Activated naive CD4-positive, alpha-beta T cell treated with anti-CD3 and anti-CD28 coated beads, Interleukin-2, amount 50 U/mL, for 24 hours (primary cell): Measurements from ENCODE around the gene ZNF57.
"Not testable (repeated sequence)": the region's sequence is repeated elsewhere in the genome, so short reads cannot be mapped to it uniquely, and the experiment has no call there.

Experiments used
- H3K27ac Mint-ChIP-seq: one replicate; pipeline ENCODE4 v1.8.0; 2021; ENCODE audit warnings: mild to moderate bottlenecking, mixed read lengths
- H3K27me3 Mint-ChIP-seq: one replicate; pipeline ENCODE4 v1.8.0; 2021; ENCODE audit warnings: mixed read lengths
- H3K36me3 Mint-ChIP-seq: one replicate; pipeline ENCODE4 v1.8.0; 2021; ENCODE audit warnings: mixed read lengths
- H3K4me1 Mint-ChIP-seq: one replicate; pipeline ENCODE4 v1.8.0; 2021; ENCODE audit warnings: mixed read lengths
- H3K4me3 Mint-ChIP-seq: one replicate; pipeline ENCODE4 v1.8.0; 2021; ENCODE audit warnings: mild to moderate bottlenecking, mixed read lengths
- H3K9me3 Mint-ChIP-seq: one replicate; pipeline ENCODE4 v1.8.0; 2021; ENCODE audit warnings: mixed read lengths

Gene ZNF57

DNA sequence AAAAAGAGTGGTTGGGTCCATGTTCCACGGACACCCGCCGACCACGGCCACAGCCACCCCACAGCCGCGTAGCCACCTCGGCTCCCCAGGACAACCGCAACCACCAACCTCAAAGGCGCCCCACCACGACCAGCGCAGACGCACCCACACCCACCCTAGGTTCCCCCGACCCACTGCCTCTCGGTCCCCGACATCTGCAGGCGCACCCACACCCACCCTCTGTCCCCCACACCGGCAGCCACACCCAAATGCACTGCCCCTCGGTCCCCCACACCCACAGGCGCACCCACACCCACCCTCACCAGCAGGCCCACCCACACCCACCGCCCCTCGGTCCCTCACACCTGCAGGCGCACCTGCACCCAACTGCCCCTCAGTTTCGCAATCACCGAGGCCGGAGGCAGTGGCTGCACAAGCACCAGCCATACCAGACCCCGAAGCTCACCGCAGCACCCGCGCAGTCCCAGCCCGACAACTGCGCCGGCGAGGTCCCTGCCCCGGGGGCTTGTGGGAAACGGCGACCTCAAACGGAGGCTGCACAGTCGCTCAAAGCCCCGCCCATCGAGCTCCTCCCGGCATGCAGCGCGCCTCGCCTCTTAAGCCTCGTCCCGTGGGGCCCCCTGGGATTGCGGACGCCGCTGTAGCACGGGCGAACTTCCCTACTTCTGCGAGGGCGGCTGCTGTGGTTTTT is 25.8 kb downstream of the ZNF57 start:
- H3K9me3 Mint-ChIP-seq, result peaks cover 6% of the 10 kb centered on the region
- no peak overlapping the region for H3K27ac Mint-ChIP-seq
- H3K4me1 Mint-ChIP-seq, result no peaks in the 10 kb centered on the region
- H3K36me3 Mint-ChIP-seq, result peaks cover 8% of the 10 kb centered on the region
- H3K4me3 Mint-ChIP-seq, result no peak overlapping the region
- H3K27me3 Mint-ChIP-seq, result no peaks in the 10 kb centered on the region

DNA sequence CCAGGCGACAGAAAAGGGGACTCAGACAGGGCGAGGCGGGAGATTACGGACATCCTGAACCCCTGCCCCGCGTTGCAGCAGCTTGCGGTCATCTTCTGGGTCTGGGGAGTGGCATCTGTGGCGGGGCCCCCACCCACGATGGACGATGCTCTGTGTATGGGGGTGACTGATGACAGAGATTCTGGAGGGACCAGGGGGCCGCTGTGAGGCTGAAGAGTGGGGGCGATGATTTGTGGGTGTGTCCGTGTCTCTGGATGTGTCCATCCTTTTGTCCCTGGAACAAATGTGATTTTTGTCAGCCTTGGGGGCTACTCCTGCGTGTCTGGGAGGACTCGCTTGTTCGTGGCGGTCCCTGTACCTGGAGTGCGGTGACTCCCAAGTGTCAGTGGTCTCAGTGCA is 26.3 kb downstream of the ZNF57 start:
- Mint-ChIP-seq H3K4me1 (no peaks in the 10 kb centered on the region), H3K27ac (no peak overlapping the region), H3K36me3 (peaks cover 9% of the 10 kb centered on the region), H3K4me3 (no peak overlapping the region), H3K27me3 (no peaks in the 10 kb centered on the region), H3K9me3 (peaks cover 9% of the 10 kb centered on the region)

DNA sequence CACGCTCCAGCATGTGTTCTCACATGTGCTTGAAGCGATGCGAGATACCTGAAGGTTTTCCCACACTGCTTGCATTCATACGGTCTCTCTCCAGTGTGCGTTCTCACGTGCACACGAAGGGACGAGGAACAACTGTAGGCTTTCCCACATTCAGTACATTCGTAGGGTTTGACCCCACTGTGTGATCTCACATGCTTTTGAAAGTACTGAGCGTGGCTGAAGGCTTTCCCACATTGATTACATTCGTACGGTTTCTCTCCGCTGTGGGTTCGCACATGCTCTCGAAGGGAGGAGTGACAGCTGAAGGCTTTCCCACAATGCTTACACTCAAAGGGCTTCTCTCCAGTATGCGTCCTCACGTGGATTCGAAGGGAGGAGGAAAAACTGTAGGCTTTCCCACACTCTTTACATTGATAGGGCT is 32.8 kb downstream of the ZNF57 start:
- H3K4me3 Mint-ChIP-seq, result no peak overlapping the region
- no peaks in the 10 kb centered on the region for H3K4me1 Mint-ChIP-seq
- peaks cover 37% of the 10 kb centered on the region for H3K36me3 Mint-ChIP-seq
- H3K27me3 Mint-ChIP-seq, result no peaks in the 10 kb centered on the region
- no peak overlapping the region for H3K27ac Mint-ChIP-seq
- H3K9me3 Mint-ChIP-seq, result peaks cover 16% of the 10 kb centered on the region

DNA sequence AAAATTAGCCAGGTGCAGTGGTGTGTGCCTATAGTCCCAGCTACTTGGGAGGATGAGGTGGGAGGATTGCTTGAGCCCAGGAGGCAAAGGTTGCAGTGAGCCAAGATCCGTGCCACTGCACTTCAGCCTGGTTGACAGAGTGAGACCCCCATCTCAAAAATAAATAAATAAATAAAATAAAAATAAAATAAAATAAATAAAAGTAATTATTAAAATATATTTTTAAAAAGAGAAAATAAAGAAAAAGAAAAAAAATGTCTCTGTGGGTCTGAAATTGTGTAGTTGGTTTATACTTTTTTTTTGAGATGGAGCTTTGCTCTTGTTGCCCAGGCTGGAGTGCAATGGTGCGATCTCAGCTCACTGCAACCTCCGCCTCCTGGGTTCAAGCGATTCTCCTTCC is 35.1 kb downstream of the ZNF57 start:
- H3K27me3 Mint-ChIP-seq, H3K27ac Mint-ChIP-seq, H3K4me1 Mint-ChIP-seq, H3K4me3 Mint-ChIP-seq: not testable (repeated sequence)
- peaks cover 12% of the 10 kb centered on the region for H3K9me3 Mint-ChIP-seq
- peaks cover 34% of the 10 kb centered on the region for H3K36me3 Mint-ChIP-seq

DNA sequence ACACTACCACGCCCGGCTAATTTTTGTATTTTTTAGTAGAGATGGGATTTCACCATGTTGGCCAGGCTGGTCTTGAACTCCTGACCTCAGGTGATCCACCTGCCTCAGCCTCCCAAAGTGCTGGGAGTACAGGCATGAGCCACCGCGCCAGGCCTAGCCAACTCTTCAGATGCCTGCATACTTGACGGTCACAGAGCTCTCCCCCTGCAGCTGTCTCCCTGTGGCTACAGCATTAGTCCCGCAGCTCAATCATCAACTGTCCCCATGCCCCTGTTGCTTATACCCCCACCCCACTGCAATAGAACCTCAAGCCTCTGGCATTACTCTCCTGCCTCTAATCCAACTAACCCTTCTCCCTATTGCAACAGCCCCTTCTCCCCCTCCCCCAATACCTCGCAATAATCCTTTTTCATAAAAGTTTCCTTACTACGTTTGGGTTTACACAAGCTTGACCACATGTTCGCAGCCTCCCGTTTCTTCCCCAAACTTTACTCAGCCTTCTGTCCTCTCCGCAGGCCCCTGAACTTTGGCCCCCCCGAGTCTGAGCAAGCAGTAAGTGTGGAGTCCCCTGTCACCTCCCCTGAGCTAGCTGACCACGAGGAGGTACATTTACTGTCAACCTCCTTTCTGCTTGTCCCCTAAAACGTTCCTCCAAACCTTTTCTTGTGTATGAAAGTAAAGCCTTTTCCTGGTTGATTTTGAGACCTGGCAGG is 42.4 kb downstream of the ZNF57 start:
- peak overlapping the region; percentile 57 for H3K4me3 Mint-ChIP-seq
- H3K9me3 Mint-ChIP-seq, result no peaks in the 10 kb centered on the region
- H3K36me3 Mint-ChIP-seq, result peaks cover 2% of the 10 kb centered on the region
- H3K27me3 Mint-ChIP-seq, result no peaks in the 10 kb centered on the region
- H3K4me1 Mint-ChIP-seq, result peaks cover 19% of the 10 kb centered on the region
- peak overlapping the region; percentile 18 for H3K27ac Mint-ChIP-seq

DNA sequence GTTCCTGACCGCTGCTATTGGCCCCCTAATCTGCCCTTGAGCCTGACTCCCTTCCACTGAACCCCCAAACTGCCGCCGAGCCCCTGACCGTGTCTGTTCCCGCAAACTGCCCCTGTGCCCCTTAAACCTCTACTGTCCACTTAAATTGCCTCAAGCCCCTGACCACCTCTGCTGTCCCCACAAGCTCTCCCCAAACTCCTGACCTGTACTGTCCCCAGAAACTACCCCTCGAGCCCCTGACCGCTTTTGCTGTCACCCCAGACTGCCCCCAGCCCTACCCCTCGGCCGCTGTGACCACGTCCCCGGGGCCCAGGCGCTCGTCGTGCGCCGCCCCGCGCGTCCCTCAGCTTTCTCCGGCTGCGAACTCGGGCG is 43.7 kb downstream of the ZNF57 start:
- Mint-ChIP-seq H3K9me3 (no peaks in the 10 kb centered on the region), H3K4me1 (peaks cover 26% of the 10 kb centered on the region), H3K27ac (peak overlapping the region; percentile 55), H3K4me3 (peak overlapping the region; percentile 97), H3K36me3 (no peaks in the 10 kb centered on the region), H3K27me3 (no peaks in the 10 kb centered on the region)

DNA sequence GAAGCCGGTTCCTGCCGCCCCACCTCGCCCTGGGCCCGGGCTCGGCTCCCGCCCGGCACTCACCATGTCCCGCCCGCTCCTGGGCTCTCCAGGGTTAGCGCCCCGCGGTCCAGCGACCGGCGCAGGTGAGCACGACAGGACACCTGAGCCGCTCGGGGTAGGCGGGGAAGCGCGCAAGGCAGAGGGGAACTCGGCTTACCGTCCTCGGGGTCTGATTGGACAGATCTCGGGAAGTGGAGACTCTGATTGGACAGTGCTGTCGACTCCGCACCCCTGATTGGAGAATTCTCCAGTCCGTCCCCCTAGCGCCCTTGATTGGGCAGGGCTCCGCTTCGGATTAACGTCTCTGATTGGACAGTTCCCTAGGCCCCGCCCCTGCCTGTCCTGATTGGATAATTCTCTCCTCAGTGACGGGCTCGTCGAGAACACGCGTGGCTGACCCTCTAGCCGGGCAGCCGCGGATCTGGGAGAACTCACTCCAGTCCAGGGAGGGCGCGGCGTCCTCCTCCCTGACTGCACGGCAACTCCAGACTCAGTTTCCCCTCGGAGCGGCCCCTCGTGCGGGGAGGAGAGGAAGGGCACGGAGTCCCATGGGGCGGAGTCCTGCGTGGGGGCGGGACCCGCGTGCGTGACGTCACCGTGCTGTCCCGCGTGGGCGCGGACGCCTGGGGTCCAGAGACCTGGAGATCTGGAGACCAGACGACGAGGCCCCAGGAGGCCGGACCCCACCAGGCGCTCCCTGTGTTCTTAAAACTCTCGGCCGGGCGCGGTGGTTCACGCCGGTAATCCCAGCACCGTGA is 44.2 kb downstream of the ZNF57 start, which contains the start of gene ZNF77:
TSS of gene ZNF77 (minus strand) at position 197 of the 800 bp plus-strand sequence. CDS start at position 66, 131 bp downstream.
- H3K36me3 Mint-ChIP-seq, result no peaks in the 10 kb centered on the region
- H3K27me3 Mint-ChIP-seq, result no peaks in the 10 kb centered on the region
- peak within 1 kb of the TSS; percentile 99 for H3K27ac Mint-ChIP-seq
- H3K4me1 Mint-ChIP-seq, result peaks cover 32% of the 10 kb centered on the region
- peak within 1 kb of the TSS; percentile 97 for H3K4me3 Mint-ChIP-seq
- no peaks in the 10 kb centered on the region for H3K9me3 Mint-ChIP-seq

DNA sequence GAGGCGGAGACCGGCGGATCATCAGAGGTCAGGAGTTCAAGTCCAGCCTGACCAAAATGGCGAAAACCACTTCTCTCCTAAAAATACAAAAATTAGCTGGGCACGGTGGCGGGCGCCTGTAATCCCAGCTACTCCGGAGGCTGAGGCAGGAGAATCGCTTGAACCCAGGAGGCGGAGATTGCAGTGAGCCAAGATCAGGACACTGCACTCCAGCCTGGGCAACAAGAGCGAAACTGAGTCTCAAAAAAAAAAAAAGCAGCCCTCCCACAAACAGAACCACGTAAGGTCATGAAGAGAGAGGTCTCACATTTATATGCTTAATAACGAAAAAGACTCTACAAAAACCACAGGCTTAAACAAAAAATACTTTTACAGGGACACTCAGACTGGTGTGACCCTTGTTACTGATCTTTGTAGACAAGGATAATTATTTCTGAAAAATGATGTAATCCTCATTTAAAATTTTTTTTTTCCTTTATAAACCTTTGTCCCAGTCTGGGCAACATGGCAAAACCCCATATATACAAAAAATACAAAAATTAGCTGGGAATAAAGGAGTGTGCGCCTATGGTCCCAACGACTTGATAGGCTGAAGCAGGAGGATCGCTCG is 45.0 kb downstream of the ZNF57 start:
- Mint-ChIP-seq H3K9me3 (no peaks in the 10 kb centered on the region), H3K27ac (peak overlapping the region; percentile 99), H3K4me1 (peaks cover 34% of the 10 kb centered on the region), H3K4me3 (peak overlapping the region; percentile 97), H3K27me3 (no peaks in the 10 kb centered on the region), H3K36me3 (no peaks in the 10 kb centered on the region)

DNA sequence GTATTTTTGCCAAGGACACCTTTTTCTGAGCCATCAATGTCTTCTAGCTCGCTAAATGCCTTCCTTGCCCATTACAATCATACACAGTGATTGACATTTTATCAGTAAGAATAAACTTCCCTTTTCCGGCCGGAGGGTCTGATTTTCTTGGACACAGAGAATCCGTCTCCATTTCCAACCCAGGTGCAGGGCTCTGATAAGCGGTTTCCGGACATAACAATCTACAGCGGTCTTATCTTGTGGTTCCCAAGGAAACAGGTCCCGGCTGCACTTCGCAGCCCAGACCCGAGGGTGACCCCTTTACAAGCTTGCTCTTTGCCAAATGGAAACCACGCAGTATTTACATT is 49.2 kb downstream of the ZNF57 start:
- peak overlapping the region; percentile 95 for H3K27ac Mint-ChIP-seq
- peak overlapping the region; percentile 94 for H3K4me3 Mint-ChIP-seq
- no peaks in the 10 kb centered on the region for H3K36me3 Mint-ChIP-seq
- no peaks in the 10 kb centered on the region for H3K9me3 Mint-ChIP-seq
- peaks cover 27% of the 10 kb centered on the region for H3K4me1 Mint-ChIP-seq
- no peaks in the 10 kb centered on the region for H3K27me3 Mint-ChIP-seq

DNA sequence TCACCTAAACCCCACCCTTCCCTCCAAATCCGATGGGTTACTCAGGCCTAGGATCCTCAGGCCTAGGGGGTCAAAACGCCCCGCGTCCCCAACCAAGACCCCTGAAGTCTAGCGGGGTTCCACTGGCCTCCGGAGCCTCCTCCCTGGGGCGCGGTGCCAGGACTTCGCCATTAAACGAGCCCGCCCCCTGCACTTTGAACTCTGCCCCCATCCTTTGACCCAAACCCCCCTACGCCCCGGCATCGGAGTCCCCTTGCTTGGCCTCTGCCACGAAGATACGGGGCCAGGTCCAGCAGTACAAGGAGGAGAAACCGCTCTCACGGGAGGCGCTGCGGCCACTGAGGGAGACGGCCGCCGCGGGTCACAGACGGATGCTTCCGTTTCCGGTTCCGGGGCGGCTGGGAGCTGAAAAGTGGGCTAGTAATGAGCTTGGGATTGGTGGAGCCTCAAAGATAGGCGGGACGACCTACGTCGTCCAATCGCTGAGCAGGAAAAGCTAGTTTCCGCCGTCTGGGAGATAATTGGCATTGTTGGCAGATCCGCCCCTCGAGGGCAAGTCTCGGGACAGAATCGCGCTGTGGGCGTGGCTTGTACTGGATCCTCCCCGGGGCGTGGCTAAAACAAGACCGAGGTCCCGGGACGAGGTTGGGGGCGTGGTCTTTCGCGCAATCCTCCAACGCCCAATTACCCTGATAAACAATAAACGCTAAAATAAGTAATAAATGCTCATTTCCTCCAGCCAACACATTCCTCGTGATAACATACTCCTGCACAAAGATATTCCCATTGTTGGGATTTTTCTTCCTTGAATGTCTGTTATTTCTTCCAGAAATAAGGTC is 49.8 kb downstream of the ZNF57 start:
- H3K4me1 Mint-ChIP-seq, result peaks cover 24% of the 10 kb centered on the region
- no peaks in the 10 kb centered on the region for H3K27me3 Mint-ChIP-seq
- H3K4me3 Mint-ChIP-seq, result peak overlapping the region; percentile 94
- H3K27ac Mint-ChIP-seq, result peak overlapping the region; percentile 95
- no peaks in the 10 kb centered on the region for H3K36me3 Mint-ChIP-seq
- H3K9me3 Mint-ChIP-seq, result no peaks in the 10 kb centered on the region

DNA sequence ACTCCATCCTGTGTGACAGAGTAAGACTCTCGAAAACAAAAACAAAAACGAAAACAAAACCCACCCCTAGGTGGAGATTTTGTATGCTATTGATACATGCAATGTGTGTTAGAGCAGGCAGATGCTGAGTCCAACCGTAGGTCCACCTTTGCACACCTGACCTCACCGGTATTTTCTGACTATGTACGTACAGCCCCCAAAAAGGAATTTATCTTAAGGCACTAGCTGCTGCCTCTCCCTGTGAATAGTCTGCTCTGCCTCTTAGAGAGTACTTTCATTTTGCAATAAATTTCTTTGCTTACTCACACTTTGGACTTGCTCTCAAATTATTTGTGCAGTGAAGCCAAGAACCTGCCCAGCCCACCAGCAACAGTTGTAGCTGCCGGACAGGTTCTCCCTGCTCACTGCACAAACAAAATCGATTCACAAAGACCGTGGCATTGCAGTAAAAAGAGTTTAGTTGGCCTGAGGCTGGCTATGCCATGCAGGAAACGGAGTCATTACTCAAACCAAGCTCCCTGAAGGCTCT is 52.3 kb downstream of the ZNF57 start:
- no peaks in the 10 kb centered on the region for H3K9me3 Mint-ChIP-seq
- no peaks in the 10 kb centered on the region for H3K27me3 Mint-ChIP-seq
- H3K27ac Mint-ChIP-seq, result no peak overlapping the region
- peaks cover 15% of the 10 kb centered on the region for H3K4me1 Mint-ChIP-seq
- no peak overlapping the region for H3K4me3 Mint-ChIP-seq
- no peaks in the 10 kb centered on the region for H3K36me3 Mint-ChIP-seq

DNA sequence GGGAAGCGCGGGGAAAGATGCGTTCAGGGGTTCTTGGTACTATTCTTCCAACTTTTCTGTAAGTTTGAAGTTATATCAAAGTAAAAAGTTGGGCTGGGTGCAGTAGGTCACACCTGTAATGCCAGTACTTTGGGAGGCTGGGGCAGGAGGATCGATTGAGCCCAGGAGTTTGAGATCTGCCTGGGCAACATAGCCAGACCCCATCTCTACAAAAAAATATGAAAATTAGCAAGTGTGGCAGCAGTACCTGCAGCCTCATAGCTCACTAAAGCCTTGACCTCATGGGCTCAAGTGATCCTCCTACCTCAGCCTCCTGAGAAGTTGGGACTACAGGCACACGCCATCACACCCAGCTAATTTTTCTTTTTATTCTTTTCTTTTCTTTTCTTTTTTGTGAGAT is 56.4 kb downstream of the ZNF57 start:
- no peak overlapping the region for H3K27ac Mint-ChIP-seq
- peaks cover 4% of the 10 kb centered on the region for H3K4me1 Mint-ChIP-seq
- no peaks in the 10 kb centered on the region for H3K27me3 Mint-ChIP-seq
- no peaks in the 10 kb centered on the region for H3K36me3 Mint-ChIP-seq
- no peak overlapping the region for H3K4me3 Mint-ChIP-seq
- no peaks in the 10 kb centered on the region for H3K9me3 Mint-ChIP-seq

DNA sequence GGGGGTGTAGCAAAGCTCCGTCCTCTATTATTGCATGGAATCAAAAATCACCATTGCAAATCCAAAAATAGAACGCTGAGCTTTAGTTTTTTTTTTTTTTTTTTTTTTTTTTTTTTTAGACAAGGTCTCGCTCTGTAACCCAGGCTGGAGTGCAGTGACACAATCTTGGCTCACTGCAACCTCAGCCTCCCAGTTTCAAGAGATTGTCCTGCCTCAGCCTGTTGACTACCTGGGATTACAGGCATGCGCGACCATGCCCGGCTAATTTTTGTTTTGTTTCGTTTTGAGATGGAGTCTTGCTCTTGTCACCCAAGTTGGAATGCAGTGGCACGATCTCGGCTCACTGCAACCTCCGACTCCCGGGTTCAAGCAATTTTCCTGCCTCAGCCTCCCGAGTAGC is 59.4 kb downstream of the ZNF57 start:
- no peak overlapping the region for H3K27ac Mint-ChIP-seq
- H3K4me3 Mint-ChIP-seq, result no peak overlapping the region
- no peaks in the 10 kb centered on the region for H3K27me3 Mint-ChIP-seq
- peaks cover 6% of the 10 kb centered on the region for H3K4me1 Mint-ChIP-seq
- H3K36me3 Mint-ChIP-seq, result peaks cover 1% of the 10 kb centered on the region
- H3K9me3 Mint-ChIP-seq, result no peaks in the 10 kb centered on the region

DNA sequence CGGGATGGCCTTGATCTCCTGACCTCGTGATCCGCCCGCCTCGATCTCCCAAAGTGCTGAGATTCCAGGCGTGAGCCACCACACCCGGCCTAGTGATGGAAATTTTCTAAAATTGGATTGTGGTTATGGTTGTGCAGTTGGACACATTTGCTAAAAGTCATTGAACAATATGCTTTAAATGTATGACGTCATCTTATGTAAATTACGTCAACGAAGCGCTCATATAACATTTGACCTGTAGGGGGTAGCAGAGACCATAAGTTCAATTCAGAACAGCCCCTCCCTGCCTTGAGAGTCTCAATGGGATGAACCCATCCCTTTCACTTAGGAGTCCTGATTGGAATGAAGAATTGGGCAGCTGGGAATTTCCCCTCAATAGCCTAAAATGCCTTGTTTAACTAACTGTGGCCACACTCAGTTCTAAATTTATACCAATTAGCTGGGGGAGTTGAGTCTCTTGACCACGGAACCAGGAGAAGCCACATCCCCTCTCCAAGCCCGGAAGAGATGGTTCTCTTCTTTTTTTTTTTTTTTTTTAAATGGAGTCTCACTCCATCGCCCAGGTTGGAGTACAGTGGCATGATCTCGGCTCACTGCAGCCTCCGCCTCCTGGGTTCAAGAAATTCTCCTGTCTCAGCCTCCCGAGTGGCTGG is 61.4 kb downstream of the ZNF57 start:
- Mint-ChIP-seq H3K27me3 (no peaks in the 10 kb centered on the region), H3K4me3 (no peak overlapping the region), H3K36me3 (peaks cover 1% of the 10 kb centered on the region), H3K9me3 (no peaks in the 10 kb centered on the region), H3K4me1 (peaks cover 6% of the 10 kb centered on the region), H3K27ac (no peak overlapping the region)
